Measurements from ENCODE around the gene DYSF.

The DYSF gene

DNA sequence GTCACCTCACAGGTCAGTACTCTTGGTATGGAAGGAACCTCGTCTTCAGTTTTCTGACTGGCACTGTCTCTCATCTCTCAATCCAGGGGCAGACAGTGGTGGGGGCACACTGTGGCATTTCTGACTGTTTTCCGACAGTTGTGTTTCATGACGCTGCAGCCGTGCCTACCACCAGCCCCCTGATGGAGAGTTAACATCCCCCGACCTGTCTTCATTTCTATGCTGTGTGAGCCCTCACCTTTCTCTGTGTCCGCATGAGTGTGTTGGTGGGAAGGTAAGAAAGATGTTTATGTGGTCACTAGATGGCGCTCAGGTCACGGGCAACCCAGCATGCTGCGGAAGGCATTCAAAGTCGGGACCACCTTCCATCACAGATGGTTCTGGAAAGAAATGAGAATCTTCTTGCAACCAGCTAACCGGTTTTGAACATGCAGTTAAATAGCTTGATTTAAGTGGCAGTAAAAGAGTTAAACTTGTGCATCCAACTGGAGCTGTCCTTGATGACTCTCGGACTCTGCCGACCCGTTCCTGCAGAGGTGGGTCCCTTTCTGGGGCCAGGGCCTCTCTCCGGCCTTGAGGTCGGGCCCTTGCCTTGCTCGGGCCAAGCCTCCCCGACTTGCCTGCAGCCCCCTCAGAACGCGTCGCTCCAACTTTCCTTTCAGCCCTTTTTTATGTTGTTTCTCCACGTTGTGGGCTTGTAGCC lies 92.4 kb downstream of the DYSF start:
- peak overlapping the region; percentile 45 for H3K4me3 ChIP-seq (ENCODE audit: low read length)
- H3K27ac ChIP-seq (ENCODE audit: low read length), result no peak overlapping the region
- no peak for TF ChIP-seq EZH2 (optimal IDR thresholded peaks at IDR 0.05; ENCODE audit: low read depth, low read length)
- TF ChIP-seq, protein P1, sequence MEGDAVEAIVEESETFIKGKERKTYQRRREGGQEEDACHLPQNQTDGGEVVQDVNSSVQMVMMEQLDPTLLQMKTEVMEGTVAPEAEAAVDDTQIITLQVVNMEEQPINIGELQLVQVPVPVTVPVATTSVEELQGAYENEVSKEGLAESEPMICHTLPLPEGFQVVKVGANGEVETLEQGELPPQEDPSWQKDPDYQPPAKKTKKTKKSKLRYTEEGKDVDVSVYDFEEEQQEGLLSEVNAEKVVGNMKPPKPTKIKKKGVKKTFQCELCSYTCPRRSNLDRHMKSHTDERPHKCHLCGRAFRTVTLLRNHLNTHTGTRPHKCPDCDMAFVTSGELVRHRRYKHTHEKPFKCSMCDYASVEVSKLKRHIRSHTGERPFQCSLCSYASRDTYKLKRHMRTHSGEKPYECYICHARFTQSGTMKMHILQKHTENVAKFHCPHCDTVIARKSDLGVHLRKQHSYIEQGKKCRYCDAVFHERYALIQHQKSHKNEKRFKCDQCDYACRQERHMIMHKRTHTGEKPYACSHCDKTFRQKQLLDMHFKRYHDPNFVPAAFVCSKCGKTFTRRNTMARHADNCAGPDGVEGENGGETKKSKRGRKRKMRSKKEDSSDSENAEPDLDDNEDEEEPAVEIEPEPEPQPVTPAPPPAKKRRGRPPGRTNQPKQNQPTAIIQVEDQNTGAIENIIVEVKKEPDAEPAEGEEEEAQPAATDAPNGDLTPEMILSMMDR (IDR thresholded peaks at IDR 0.05; ENCODE audit: low read length), result peak; percentile 87
- H3K36me3 ChIP-seq (replicated peaks; ENCODE audit: insufficient read depth, low read length), result no peaks in the 10 kb centered on the region
- H3K27me3 ChIP-seq (replicated peaks; ENCODE audit: insufficient read depth, low read length), result peaks cover 9% of the 10 kb centered on the region; the same call in 1 of the 2 replicates
- no peaks in the 10 kb centered on the region for H3K9me2 ChIP-seq (replicated peaks; ENCODE audit: insufficient read depth, low read length)
- H3K9ac ChIP-seq (ENCODE audit: low read length), result no peak overlapping the region
- no peaks in the 10 kb centered on the region for H3K79me2 ChIP-seq (ENCODE audit: low read length)
- no peaks in the 10 kb centered on the region for H4K20me1 ChIP-seq (ENCODE audit: insufficient read depth, low read length)
- no peaks in the 10 kb centered on the region for H3F3A ChIP-seq (ENCODE audit: insufficient read depth, low read length)
- no peaks in the 10 kb centered on the region for H3K4me1 ChIP-seq (ENCODE audit: low read length)
- peak overlapping the region; percentile 83 for H3K4me2 ChIP-seq (ENCODE audit: low read depth, low read length)
- peak; percentile 69 for DNase-seq
- H2AFZ ChIP-seq (ENCODE audit: low read length), result peak overlapping the region; percentile 74
- no peaks in the 10 kb centered on the region for H3K9me3 ChIP-seq (replicated peaks; ENCODE audit: insufficient read depth, low read length)

DNA sequence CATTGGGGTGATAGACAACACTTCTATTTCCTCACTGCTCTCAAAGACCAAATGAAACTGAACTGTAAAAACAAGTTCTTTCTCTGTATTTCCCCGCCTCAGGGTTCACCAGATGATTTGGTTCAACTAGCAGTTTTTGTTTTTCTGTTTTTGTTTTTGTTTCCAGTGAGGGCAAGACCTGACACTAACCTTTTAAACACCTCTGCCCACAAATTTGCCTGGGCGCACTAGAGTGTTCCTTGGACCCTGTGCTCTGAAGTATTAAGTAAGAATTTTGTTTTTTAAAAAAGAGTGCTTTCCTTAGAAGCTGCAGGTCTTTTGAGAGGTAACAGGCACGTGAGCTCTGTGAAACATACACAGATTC lies 92.9 kb downstream of the DYSF start:
- Histone ChIP-seq H3K27ac (ENCODE audit: low read length) (no peak overlapping the region), H3K79me2 (ENCODE audit: low read length) (no peaks in the 10 kb centered on the region), H3K27me3 (replicated peaks; ENCODE audit: insufficient read depth, low read length) (peaks cover 9% of the 10 kb centered on the region; the same call in 1 of the 2 replicates), H4K20me1 (ENCODE audit: insufficient read depth, low read length) (no peaks in the 10 kb centered on the region), H3K4me3 (ENCODE audit: low read length) (peak overlapping the region; percentile 45), H3K4me2 (ENCODE audit: low read depth, low read length) (peak overlapping the region; percentile 83), H3K9me2 (replicated peaks; ENCODE audit: insufficient read depth, low read length) (no peaks in the 10 kb centered on the region), H3K9ac (ENCODE audit: low read length) (no peak overlapping the region), H3F3A (ENCODE audit: insufficient read depth, low read length) (no peaks in the 10 kb centered on the region), H2AFZ (ENCODE audit: low read length) (peak overlapping the region; percentile 74; the same call in 1 of the 2 replicates), H3K36me3 (replicated peaks; ENCODE audit: insufficient read depth, low read length) (no peaks in the 10 kb centered on the region), H3K4me1 (ENCODE audit: low read length) (no peaks in the 10 kb centered on the region), H3K9me3 (replicated peaks; ENCODE audit: insufficient read depth, low read length) (no peaks in the 10 kb centered on the region)
- DNase-seq, result no peak
- TF ChIP-seq EZH2phosphoT487 (IDR thresholded peaks at IDR 0.05; ENCODE audit: low read length) (no peak), EZH2 (optimal IDR thresholded peaks at IDR 0.05; ENCODE audit: low read depth, low read length) (no peak)
- TF ChIP-seq, protein P1 (IDR thresholded peaks at IDR 0.05; ENCODE audit: low read length), result no peak

DNA sequence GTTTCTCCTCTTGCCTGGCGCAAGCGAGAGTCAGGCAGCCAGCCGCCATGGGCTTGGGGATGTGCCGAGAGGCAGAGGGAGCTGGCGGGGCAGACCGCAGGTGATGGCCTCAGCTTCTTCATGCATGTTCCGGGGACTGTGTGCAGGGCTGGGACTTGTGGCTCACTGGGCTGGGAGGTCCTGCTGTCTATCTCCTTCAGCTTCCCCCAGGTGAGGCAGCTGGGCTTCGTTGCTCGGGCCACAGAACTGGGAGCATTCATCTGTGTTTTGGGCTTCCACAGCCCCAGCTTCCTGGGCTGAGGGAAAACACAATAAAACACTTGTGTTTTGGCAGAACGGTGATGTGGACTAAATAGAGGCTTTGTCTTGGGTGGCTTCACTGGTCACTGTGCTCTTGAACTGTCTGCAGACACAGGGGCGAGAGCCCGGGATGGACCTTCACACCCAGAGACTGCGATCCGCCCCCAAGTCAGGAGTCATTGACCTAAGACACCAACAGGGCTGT lies 93.5 kb downstream of the DYSF start:
- H3K4me1 ChIP-seq (ENCODE audit: low read length), result no peaks in the 10 kb centered on the region
- H3K9me2 ChIP-seq (replicated peaks; ENCODE audit: insufficient read depth, low read length), result no peaks in the 10 kb centered on the region
- H3K9me3 ChIP-seq (replicated peaks; ENCODE audit: insufficient read depth, low read length), result no peaks in the 10 kb centered on the region
- no peak overlapping the region for H3K9ac ChIP-seq (ENCODE audit: low read length)
- H3K79me2 ChIP-seq (ENCODE audit: low read length), result no peaks in the 10 kb centered on the region
- H3K27me3 ChIP-seq (replicated peaks; ENCODE audit: insufficient read depth, low read length), result peaks cover 9% of the 10 kb centered on the region; the same call in 1 of the 2 replicates
- H3K36me3 ChIP-seq (replicated peaks; ENCODE audit: insufficient read depth, low read length), result no peaks in the 10 kb centered on the region
- DNase-seq, result no peak
- H3K4me2 ChIP-seq (ENCODE audit: low read depth, low read length), result no peak overlapping the region
- no peak overlapping the region for H3K4me3 ChIP-seq (ENCODE audit: low read length)
- H3K27ac ChIP-seq (ENCODE audit: low read length), result no peak overlapping the region
- no peaks in the 10 kb centered on the region for H4K20me1 ChIP-seq (ENCODE audit: insufficient read depth, low read length)
- TF ChIP-seq, protein P1 (IDR thresholded peaks at IDR 0.05; ENCODE audit: low read length), result no peak
- TF ChIP-seq EZH2phosphoT487 (IDR thresholded peaks at IDR 0.05; ENCODE audit: low read length) (no peak), EZH2 (optimal IDR thresholded peaks at IDR 0.05; ENCODE audit: low read depth, low read length) (no peak)
- H2AFZ ChIP-seq (ENCODE audit: low read length), result no peak overlapping the region
- H3F3A ChIP-seq (ENCODE audit: insufficient read depth, low read length), result no peaks in the 10 kb centered on the region
